T-cell (primary cell): ENCODE measurements around the gene KY. TPM values are rescaled to one million over a fixed set of nuclear protein-coding genes. Genes with fewer than 3 reads are reported as not detected.

Experiments
- ATAC-seq, 4 experiments: fragments of 200-7000 bp in 3 of 4; fragments of 150-1000 bp in 1 of 4; cut with Tn5 transposase; replicated peaks in 1 of 4; 1 replicate in 3 of 4; 2 replicates in 1 of 4; pipeline ENCODE4 v1.10.0; 2021; ENCODE audit warnings: moderate library complexity in 3 of 4, mild to moderate bottlenecking in 2 of 4, moderate number of reproducible peaks in 1 of 4
- CTCF ChIA-PET, 2 donors: fragments of 300-600 bp; sonication (Branson Sonifier 250); formaldehyde crosslinking; loops; one replicate each; lab custom pipeline; 2022; ENCODE audit warnings: antibody characterized with exemption in 2 of 2; lab: Charles Lee
- POLR2A ChIA-PET, 2 donors: fragments of 300-600 bp; sonication (Branson Sonifier 250); formaldehyde crosslinking; loops; one replicate each; lab custom pipeline; 2022; ENCODE audit warnings: antibody characterized with exemption in 2 of 2; lab: Charles Lee
- DNase-seq, 35 experiments: peaks; one replicate each; pipeline versions ENCODE4 v3.0.0 to v3.0.0-alpha.2; 2013 to 2023
- H3K27ac ChIP-seq: one replicate; pipeline ENCODE4 v1.5.1; 2013; ENCODE audit warnings: low read length
- H3K27me3 ChIP-seq, 2 experiments: replicated peaks in 1 of 2; 1 replicate in 1 of 2; 2 replicates in 1 of 2; pipeline versions ENCODE4 v1.6.1 to v1.7.0; 2013; ENCODE audit warnings: low read length in 1 of 2, mixed read lengths in 1 of 2; ENCODE audit not compliant: control insufficient read depth in 2 of 2, insufficient read depth in 2 of 2; ENCODE audit errors: extremely low read depth in 1 of 2
- H3K36me3 ChIP-seq, 2 donors: 1 replicate in 1 of 2; 2 replicates in 1 of 2; pipeline versions ENCODE4 v1.6.1 to v1.7.0; 2013; ENCODE audit warnings: low read length in 1 of 2; ENCODE audit not compliant: control insufficient read depth in 2 of 2, insufficient read depth in 1 of 2; ENCODE audit errors: extremely low read depth in 1 of 2
- H3K4me1 ChIP-seq, 2 experiments: 1 replicate in 1 of 2; 2 replicates in 1 of 2; pipeline versions ENCODE4 v1.6.1 to v1.7.0; 2013; ENCODE audit warnings: low read length in 2 of 2, mixed read lengths in 1 of 2; ENCODE audit not compliant: insufficient read depth in 2 of 2, control insufficient read depth in 1 of 2; ENCODE audit errors: extremely low read depth in 1 of 2
- H3K4me3 ChIP-seq, 2 donors: 1 replicate in 1 of 2; 2 replicates in 1 of 2; pipeline versions ENCODE4 v1.5.1 to v1.7.0; 2013; ENCODE audit warnings: mild to moderate bottlenecking in 2 of 2, low read length in 1 of 2, moderate library complexity in 1 of 2; ENCODE audit not compliant: control insufficient read depth in 1 of 2; ENCODE audit errors: extremely low read depth in 1 of 2
- H3K9me3 ChIP-seq: 2 replicates; pipeline ENCODE4 v1.7.0; 2013
- H3K27ac Mint-ChIP-seq, 2 donors: one replicate each; pipeline ENCODE4 v1.8.0; 2020 to 2021; ENCODE audit warnings: mild to moderate bottlenecking in 2 of 2, mixed read lengths in 2 of 2
- H3K27me3 Mint-ChIP-seq, 2 donors: one replicate each; pipeline ENCODE4 v1.8.0; 2021 to 2022; ENCODE audit warnings: mixed read lengths in 2 of 2
- H3K36me3 Mint-ChIP-seq: one replicate; pipeline ENCODE4 v1.8.0; 2021; ENCODE audit warnings: mixed read lengths
- H3K4me1 Mint-ChIP-seq, 3 donors: one replicate each; pipeline ENCODE4 v1.8.0; 2020 to 2022; ENCODE audit warnings: mixed read lengths in 3 of 3, mild to moderate bottlenecking in 1 of 3
- H3K4me3 Mint-ChIP-seq, 3 donors: one replicate each; pipeline ENCODE4 v1.8.0; 2020 to 2022; ENCODE audit warnings: mild to moderate bottlenecking in 3 of 3, mixed read lengths in 3 of 3, moderate library complexity in 3 of 3
- H3K9me3 Mint-ChIP-seq, 3 donors: one replicate each; pipeline ENCODE4 v1.8.0; 2020 to 2022; ENCODE audit warnings: mixed read lengths in 3 of 3
- WGBS: methylation state at CpG from one replicate; pipeline ENCODE4 v1.1.5; 2013; ENCODE audit warnings: missing lambda C conversion rate; ENCODE audit not compliant: insufficient coverage; 5-methylcytosine and 5-hydroxymethylcytosine counted together
- total RNA-seq, 35 experiments: library from RNA in 6 of 35; stranded (reverse) in 6 of 35; fragments of 120-200 nt in 1 of 35; gene quantifications; one replicate each; pipeline versions ENCODE4 v1.2.1 to v1.2.4 and lab custom pipeline; 2013 to 2026

KY gene
- total RNA-seq, 5 donors from 2014 or later (not counting 1 experiment from before 2014, with no cell fraction given): not detected

DNA sequence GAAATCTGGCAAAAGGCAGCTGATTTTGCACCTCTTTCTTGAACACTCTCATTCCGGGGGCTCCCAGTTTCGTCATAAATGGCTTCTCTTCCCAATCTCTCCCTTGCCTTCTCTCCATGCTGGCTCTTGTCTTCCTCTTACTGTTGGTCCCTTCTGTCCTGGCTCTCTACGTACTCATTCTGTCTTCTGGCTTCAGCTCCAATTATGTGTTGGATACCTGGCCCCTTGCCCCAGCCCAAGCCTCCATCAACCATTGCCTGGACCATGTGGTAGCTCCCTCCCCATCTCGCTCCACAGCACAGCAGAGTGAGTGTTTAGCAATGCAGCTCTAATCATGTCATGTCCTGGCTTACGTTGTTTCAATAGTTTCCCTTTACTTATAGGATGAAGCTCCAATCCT lies 21.7 kb upstream of the KY start:
- ChIA-PET POLR2A (no interaction called here), CTCF (no interaction called here)
- Mint-ChIP-seq H3K36me3 (no peaks in the 10 kb centered on the region), H3K4me3 (no peak overlapping the region), H3K9me3 (peaks cover 28 to 31% (median 31%) of the 10 kb centered on the region in 3 donors), H3K4me1 (no peaks in the 10 kb centered on the region), H3K27ac (no peak overlapping the region), H3K27me3 (peaks cover 1 to 3% of the 10 kb centered on the region in 2 donors)
- Histone ChIP-seq H3K9me3 (no peaks in the 10 kb centered on the region), H3K27me3 (peaks cover 0 to 5% of the 10 kb centered on the region in 2 experiments), H3K4me1 (no peaks in the 10 kb centered on the region), H3K36me3 (no peaks in the 10 kb centered on the region), H3K27ac (no peak overlapping the region), H3K4me3 (no peak overlapping the region)
- DNase-seq (no peak), ATAC-seq (no peak)
- WGBS: 85% methylated on average over 5 of the region's 5 CpGs

DNA sequence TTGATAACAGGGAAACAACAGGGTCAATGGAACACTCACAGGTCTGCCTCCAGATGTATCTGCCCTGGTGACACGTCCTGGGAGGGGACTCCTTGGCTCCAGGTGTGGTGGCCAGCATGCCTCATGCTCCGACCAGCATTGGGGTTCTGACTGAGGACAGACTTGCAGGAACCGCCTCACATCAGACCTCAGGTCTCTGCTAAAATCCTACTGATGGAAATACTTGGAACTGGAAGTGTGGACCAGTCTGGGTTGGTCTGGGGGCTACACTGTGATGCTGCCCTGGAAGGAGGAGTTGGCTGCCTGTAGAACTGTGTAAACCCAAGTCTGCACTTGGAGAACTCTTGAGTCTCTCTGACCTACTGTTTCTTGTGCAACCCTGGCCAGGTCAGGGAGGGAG lies 17.1 kb upstream of the KY start:
- H3K36me3 ChIP-seq: no peaks in the 10 kb centered on the region
- WGBS: 50% methylated on average over 3 of the region's 3 CpGs
- H3K27me3 Mint-ChIP-seq: peaks cover 6 to 9% of the 10 kb centered on the region in 2 donors
- H3K4me3 ChIP-seq: no peak overlapping the region
- H3K9me3 Mint-ChIP-seq: peaks cover 1 to 6% (median 2%) of the 10 kb centered on the region in 3 donors
- H3K27ac Mint-ChIP-seq: no peak overlapping the region
- no peak overlapping the region for H3K4me3 Mint-ChIP-seq
- no peaks in the 10 kb centered on the region for H3K9me3 ChIP-seq
- no peaks in the 10 kb centered on the region for H3K4me1 ChIP-seq
- ATAC-seq: no peak
- no peak overlapping the region for H3K27ac ChIP-seq
- ChIA-PET POLR2A (no interaction called here), CTCF (no interaction called here)
- no peaks in the 10 kb centered on the region for H3K4me1 Mint-ChIP-seq
- H3K27me3 ChIP-seq: peaks cover 0 to 10% of the 10 kb centered on the region in 2 experiments
- no peaks in the 10 kb centered on the region for H3K36me3 Mint-ChIP-seq
- DNase-seq: no peak

DNA sequence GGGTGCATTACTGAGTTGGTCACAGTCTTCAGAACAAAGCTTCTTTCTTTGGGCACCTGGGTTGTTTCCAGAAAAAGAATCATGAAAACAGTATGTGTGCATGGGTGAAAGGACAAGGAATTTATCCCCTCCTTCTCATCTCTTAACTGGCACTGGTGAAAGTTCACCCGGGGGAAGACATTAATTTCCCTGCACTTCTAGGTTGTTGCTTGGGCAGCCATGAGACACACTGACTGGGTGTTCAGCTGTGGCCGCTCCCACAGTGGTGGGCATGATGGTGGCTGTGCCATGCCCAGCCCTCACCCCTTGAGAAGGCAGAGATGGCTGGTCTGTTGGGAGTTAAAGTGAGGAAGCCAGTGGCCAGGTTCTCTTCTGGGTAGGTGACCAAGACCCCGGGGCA lies 16.6 kb upstream of the KY start:
- no peak for ATAC-seq
- CTCF ChIA-PET: no interaction called here
- 78% methylated on average over 2 of the region's 3 CpGs for WGBS

DNA sequence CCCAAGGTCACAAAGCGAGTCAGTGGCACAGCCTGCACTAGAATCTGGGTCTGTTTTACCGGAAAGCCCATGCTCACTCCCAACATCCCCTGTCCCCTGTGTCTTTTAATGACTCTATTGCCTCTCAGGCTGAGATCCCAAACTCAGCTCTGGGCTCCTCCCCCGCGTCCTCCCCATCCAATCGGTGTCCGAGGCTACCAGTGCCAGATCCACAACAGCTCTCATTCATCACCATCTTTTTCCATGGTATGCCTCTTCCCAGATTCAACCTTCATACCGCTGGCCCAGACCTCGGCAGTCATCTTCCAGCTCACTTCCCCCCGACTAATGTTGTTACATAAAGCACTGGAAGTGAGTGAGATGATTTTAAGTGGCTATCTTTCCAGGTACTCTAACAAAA lies 16.1 kb upstream of the KY start:
- no peaks in the 10 kb centered on the region for H3K4me1 Mint-ChIP-seq
- no peak overlapping the region for H3K27ac Mint-ChIP-seq
- ATAC-seq (no peak), DNase-seq (no peak)
- peaks cover 6 to 9% of the 10 kb centered on the region in 2 donors for H3K27me3 Mint-ChIP-seq
- no peaks in the 10 kb centered on the region for H3K9me3 Mint-ChIP-seq
- H3K4me3 Mint-ChIP-seq: no peak overlapping the region
- ChIA-PET CTCF (no interaction called here), POLR2A (no interaction called here)
- 89% methylated on average over 5 of the region's 9 CpGs for WGBS
- Histone ChIP-seq H3K9me3 (no peaks in the 10 kb centered on the region), H3K4me3 (no peak overlapping the region), H3K27me3 (peaks cover 0 to 8% of the 10 kb centered on the region in 2 experiments), H3K36me3 (no peaks in the 10 kb centered on the region), H3K27ac (no peak overlapping the region), H3K4me1 (no peaks in the 10 kb centered on the region)
- H3K36me3 Mint-ChIP-seq: no peaks in the 10 kb centered on the region

More for the DNA sequence above, 16.6 kb upstream of the KY start:
- DNase-seq: no peak
- Histone ChIP-seq H3K36me3 (no peaks in the 10 kb centered on the region), H3K4me3 (no peak overlapping the region), H3K27ac (no peak overlapping the region), H3K9me3 (no peaks in the 10 kb centered on the region), H3K27me3 (peaks cover 0 to 8% of the 10 kb centered on the region in 2 experiments), H3K4me1 (no peaks in the 10 kb centered on the region)
- POLR2A ChIA-PET: no interaction called here
- Mint-ChIP-seq H3K36me3 (no peaks in the 10 kb centered on the region), H3K27me3 (peaks cover 6 to 9% of the 10 kb centered on the region in 2 donors), H3K4me1 (no peaks in the 10 kb centered on the region), H3K9me3 (peaks cover 0 to 2% (median under 1%) of the 10 kb centered on the region in 3 donors), H3K27ac (no peak overlapping the region), H3K4me3 (no peak overlapping the region)

DNA sequence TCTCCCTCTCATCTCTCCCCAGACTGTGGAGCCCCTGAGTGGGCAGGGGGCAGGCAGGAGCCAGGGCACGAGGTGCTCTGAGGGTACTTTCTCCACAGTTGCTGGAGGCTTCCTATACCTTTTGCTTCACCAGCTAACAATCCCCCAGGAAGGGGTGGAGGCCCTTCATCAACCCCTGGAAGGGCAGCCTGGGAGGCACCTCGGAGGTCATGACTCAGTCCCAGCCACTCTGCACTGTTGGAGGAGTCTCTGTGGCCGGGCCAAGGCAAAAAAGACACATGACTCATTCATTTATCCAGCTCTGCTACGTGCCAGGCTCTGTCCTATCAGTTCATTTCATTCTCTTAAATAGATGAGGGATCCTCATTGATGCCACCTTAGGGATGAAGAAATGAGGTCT lies 15.6 kb upstream of the KY start:
- Mint-ChIP-seq H3K27ac (no peak overlapping the region), H3K27me3 (peaks cover 6 to 9% of the 10 kb centered on the region in 2 donors), H3K9me3 (peaks cover under 1 to 1% (median 1%) of the 10 kb centered on the region in 3 donors), H3K4me1 (no peaks in the 10 kb centered on the region), H3K4me3 (no peak overlapping the region), H3K36me3 (no peaks in the 10 kb centered on the region)
- ATAC-seq: no peak
- no peaks in the 10 kb centered on the region for H3K4me1 ChIP-seq
- DNase-seq: no peak
- no peak overlapping the region for H3K4me3 ChIP-seq
- no peaks in the 10 kb centered on the region for H3K36me3 ChIP-seq
- ChIA-PET POLR2A (no interaction called here), CTCF (no interaction called here)
- no peaks in the 10 kb centered on the region for H3K9me3 ChIP-seq
- H3K27me3 ChIP-seq: peaks cover 0 to 8% of the 10 kb centered on the region in 2 experiments
- WGBS: 58% methylated on average over 2 of the region's 4 CpGs
- H3K27ac ChIP-seq: no peak overlapping the region

DNA sequence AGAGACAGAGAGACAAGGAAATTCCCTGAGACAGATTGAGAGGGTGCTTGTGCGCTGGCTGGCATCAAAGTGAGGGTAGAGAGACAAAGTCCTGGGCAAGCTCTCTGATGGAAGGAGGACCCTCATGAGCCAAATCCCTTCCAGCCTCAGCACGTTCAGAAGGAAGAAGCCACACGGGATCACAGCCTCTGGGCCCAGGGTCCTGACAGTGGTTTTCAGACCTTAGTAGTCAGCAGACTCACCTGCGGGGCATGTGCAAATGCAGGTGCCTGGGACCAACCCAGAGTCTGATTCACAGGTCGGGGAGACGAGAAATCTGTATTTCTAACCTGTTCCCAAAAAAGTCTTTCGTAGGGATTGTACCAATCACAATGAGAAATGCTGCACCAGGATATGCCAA lies 15.2 kb upstream of the KY start:
- Mint-ChIP-seq H3K4me1 (no peaks in the 10 kb centered on the region), H3K36me3 (no peaks in the 10 kb centered on the region), H3K27me3 (peaks cover 6 to 12% of the 10 kb centered on the region in 2 donors), H3K9me3 (peaks cover 3 to 5% (median 4%) of the 10 kb centered on the region in 3 donors), H3K4me3 (no peak overlapping the region), H3K27ac (no peak overlapping the region)
- no peak for ATAC-seq
- WGBS: 91% methylated on average over 5 of the region's 7 CpGs
- no peaks in the 10 kb centered on the region for H3K36me3 ChIP-seq
- peaks cover 0 to 8% of the 10 kb centered on the region in 2 experiments for H3K27me3 ChIP-seq
- CTCF ChIA-PET: no interaction called here
- POLR2A ChIA-PET: no interaction called here
- H3K4me1 ChIP-seq: no peaks in the 10 kb centered on the region
- H3K4me3 ChIP-seq: no peak overlapping the region
- H3K27ac ChIP-seq: no peak overlapping the region
- no peak for DNase-seq
- no peaks in the 10 kb centered on the region for H3K9me3 ChIP-seq

DNA sequence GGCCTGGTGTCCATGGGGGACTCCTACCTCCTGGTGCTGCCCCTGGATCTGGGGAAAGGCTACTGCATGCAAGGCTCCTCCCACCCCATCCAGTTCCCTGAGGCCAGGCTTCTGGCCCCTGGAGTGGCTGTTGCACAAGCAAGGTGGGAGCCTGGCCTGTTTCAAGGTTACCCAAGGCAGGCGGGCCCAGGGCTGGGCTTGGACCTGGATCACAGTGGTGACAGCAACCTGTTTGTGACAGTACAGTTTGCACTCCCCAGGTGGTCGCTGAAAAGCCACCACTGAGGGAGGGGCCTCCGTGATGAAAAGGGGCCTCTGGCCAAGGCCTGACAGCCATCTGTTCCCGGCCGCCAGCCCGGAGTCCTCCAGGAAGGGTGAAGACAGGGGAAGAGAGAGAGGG lies 14.4 kb upstream of the KY start:
- ChIA-PET CTCF (no interaction called here), POLR2A (no interaction called here)
- no peak for DNase-seq
- Histone ChIP-seq H3K4me1 (no peaks in the 10 kb centered on the region), H3K9me3 (no peaks in the 10 kb centered on the region), H3K27me3 (peaks cover 0 to 14% of the 10 kb centered on the region in 2 experiments), H3K36me3 (no peaks in the 10 kb centered on the region), H3K4me3 (no peak overlapping the region), H3K27ac (no peak overlapping the region)
- no peak overlapping the region for H3K27ac Mint-ChIP-seq
- WGBS: 52% methylated on average over 2 of the region's 6 CpGs
- no peaks in the 10 kb centered on the region for H3K36me3 Mint-ChIP-seq
- no peaks in the 10 kb centered on the region for H3K4me1 Mint-ChIP-seq
- ATAC-seq: no peak
- H3K4me3 Mint-ChIP-seq: no peak overlapping the region
- H3K27me3 Mint-ChIP-seq: peaks cover 6 to 12% of the 10 kb centered on the region in 2 donors
- peaks cover 3 to 6% (median 4%) of the 10 kb centered on the region in 3 donors for H3K9me3 Mint-ChIP-seq
